GM18868 (cell line): ENCODE results near the gene ACTG2.

Experiments
- ATAC-seq: cut with Tn5 transposase; IDR thresholded peaks from one replicate; pipeline ENCODE4 v1.9.1; 2021; ENCODE audit warnings: mild to moderate bottlenecking, moderate library complexity; ENCODE audit not compliant: unreplicated experiment

Gene ACTG2

DNA sequence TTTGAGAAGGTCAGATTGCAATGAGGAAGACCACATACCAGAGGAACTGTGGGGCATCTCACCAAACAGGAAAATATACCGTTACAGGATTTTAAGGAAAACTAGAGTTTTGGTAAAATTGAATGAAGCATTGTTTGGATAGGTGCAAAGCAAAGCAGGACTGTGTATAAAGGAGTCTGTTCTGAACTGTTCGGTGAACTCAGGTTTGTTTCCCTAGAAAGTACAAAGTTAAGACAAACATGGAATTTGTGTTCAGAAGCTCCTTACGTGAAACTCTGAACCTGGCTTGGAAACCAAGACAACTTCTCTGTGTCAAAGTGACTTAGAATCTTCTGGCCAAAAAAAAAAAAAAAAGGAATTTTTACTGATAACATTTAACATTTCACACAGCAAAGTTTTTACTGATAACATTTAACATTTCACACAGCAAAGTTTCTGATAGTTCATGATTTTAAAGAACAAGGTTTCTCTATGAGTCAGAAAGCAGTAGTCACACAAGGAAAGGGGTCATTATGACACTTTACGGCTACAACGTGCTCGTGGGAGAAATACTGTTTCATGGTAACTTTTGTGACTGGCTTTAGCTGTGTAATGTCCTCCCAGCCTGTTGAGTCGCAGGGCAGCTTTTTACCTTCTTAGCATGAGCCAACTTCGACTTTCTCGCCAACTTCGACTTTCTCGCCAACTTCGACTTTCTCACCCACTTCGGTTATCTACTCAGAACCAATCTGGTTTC is 70.7 kb downstream of the ACTG2 start:
- ATAC-seq = peak; percentile 92

DNA sequence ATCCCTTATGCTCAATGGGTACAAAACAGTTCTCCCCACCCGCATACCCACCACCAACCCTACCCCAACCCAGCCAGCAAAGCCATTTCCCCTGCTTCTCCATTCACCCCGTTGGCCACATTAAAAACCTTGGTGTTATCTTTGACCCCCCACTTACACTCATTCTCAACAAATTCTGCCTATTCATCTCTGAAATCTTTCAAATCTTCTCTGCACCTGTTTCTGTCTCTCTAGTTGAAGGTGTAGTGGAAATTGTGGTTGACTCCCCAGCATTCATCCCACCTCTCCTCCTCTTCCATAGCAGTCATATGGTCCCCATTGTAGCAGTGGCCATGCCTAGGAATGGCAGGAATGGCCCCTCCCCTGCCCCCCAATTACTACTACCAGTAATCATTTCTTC is 71.4 kb downstream of the ACTG2 start:
- peak; percentile 11 for ATAC-seq

DNA sequence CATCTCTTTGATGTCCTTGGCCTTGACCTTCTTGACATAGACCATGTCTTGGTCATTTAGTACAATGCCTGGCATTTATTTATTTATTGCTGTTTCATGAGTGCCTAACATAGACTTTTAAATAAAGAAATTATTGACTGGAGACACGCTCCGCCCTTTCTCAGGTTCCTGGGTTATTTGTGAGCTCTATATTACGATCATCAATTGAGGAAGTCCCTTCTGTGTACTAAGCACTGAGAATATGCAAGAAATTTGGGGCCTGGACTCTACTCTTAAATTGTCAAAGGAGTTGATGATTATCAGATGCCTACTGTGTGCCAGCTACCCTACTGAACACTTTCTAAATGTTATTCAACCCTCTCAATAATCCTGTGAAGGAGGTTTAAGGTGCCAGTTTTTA is 72.2 kb downstream of the ACTG2 start:
- ATAC-seq = no peak

DNA sequence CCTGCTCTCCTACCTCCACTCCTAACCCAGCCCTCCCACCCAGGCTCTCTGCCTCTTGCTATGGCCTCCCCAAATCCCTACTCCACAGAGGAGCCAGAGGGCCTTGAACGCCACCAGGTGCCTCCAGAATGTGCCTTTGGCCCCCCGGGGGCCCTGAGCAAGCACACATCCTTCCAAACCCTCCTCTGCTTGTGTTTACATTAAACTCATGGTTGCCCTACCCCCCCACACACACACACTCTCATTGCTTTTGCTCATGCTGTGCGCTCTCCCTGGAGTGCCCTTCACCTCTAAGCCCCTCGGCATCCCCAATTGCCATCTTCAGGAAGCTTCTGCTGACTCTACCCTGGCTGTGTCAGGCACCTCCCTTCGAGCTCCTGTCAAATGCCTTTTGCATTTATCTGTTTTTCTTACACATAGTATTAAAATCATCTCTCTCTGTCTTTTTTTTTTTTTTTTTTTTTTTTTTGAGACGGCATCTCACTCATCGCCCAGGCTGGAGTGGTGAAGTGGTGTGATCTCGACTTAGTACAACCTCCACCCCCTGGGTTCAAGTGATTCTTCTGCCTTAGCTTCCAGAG is 75.6 kb downstream of the ACTG2 start:
- no peak for ATAC-seq

DNA sequence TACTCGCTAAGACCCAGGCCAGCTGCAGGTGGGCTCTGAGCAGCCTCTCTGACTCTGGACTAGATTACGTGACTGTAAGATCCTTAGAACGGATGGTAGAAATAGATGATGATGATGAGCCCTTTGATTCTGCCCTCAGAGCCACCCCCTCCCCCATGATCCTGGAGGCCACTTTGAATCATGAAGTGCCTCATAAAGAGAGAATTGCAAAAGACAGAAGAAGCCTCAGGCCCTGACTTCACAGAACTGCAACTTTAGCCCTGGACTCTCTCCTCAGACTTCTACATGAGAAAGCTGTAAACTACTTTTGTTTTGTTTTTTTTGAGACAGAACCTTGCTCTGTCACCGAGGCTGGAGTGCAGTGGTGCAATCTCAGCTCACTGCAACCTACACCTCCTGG is 76.5 kb downstream of the ACTG2 start:
- ATAC-seq = no peak
